Stimulated activated memory B cell treated with anti-CD40 and anti-IgM and Interleukin-4, amounts not matched to agents 10 μg/mL and 1 μg/mL and 100 μg/mL, for 72 hours (primary cell): Measurements from ENCODE around the gene TBC1D8.

Experiments
- ATAC-seq: fragments of 150-1000 bp; cut with Tn5 transposase; 2 replicates; pipeline ENCODE4 v1.10.0; 2021
- H3K27ac Mint-ChIP-seq: one replicate; pipeline ENCODE4 v1.8.0; 2022; ENCODE audit warnings: mild to moderate bottlenecking, mixed read lengths
- H3K27me3 Mint-ChIP-seq: one replicate; pipeline ENCODE4 v1.8.0; 2022; ENCODE audit warnings: mixed read lengths
- H3K36me3 Mint-ChIP-seq: one replicate; pipeline ENCODE4 v1.8.0; 2022; ENCODE audit warnings: mixed read lengths
- H3K4me1 Mint-ChIP-seq: one replicate; pipeline ENCODE4 v1.8.0; 2022; ENCODE audit warnings: mixed read lengths
- H3K4me3 Mint-ChIP-seq: one replicate; pipeline ENCODE4 v1.8.0; 2022; ENCODE audit warnings: mild to moderate bottlenecking, moderate library complexity, mixed read lengths
- H3K9me3 Mint-ChIP-seq: one replicate; pipeline ENCODE4 v1.8.0; 2022; ENCODE audit warnings: mixed read lengths

Gene TBC1D8

GRCh38 chr2:100975521-100975785 lies 175.7 kb downstream of the TBC1D8 start:
- H3K9me3 Mint-ChIP-seq, result no peaks in the 10 kb centered on the region
- ATAC-seq, result no peak
- H3K36me3 Mint-ChIP-seq, result no peaks in the 10 kb centered on the region
- no peak overlapping the region for H3K27ac Mint-ChIP-seq
- H3K4me1 Mint-ChIP-seq, result peaks cover 31% of the 10 kb centered on the region
- H3K4me3 Mint-ChIP-seq, result no peak overlapping the region
- peaks cover 33% of the 10 kb centered on the region for H3K27me3 Mint-ChIP-seq

GRCh38 chr2:100974712-100975520 lies 176.3 kb downstream of the TBC1D8 start:
- no peak overlapping the region for H3K4me3 Mint-ChIP-seq
- H3K27ac Mint-ChIP-seq, result no peak overlapping the region
- H3K9me3 Mint-ChIP-seq, result no peaks in the 10 kb centered on the region
- H3K27me3 Mint-ChIP-seq, result peaks cover 38% of the 10 kb centered on the region
- peaks cover 31% of the 10 kb centered on the region for H3K4me1 Mint-ChIP-seq
- no peak for ATAC-seq
- H3K36me3 Mint-ChIP-seq, result no peaks in the 10 kb centered on the region

GRCh38 chr2:100972452-100972851 lies 178.7 kb downstream of the TBC1D8 start:
- Mint-ChIP-seq H3K4me3 (no peak overlapping the region), H3K36me3 (no peaks in the 10 kb centered on the region), H3K27me3 (peaks cover 53% of the 10 kb centered on the region), H3K27ac (no peak overlapping the region), H3K9me3 (no peaks in the 10 kb centered on the region), H3K4me1 (peaks cover 14% of the 10 kb centered on the region)
- ATAC-seq, result no peak

- Mint-ChIP-seq H3K36me3 (no peaks in the 10 kb centered on the region), H3K4me3 (no peak overlapping the region), H3K9me3 (no peaks in the 10 kb centered on the region), H3K27me3 (peaks cover 53% of the 10 kb centered on the region), H3K4me1 (peaks cover 2% of the 10 kb centered on the region), H3K27ac (no peak overlapping the region)
- no peak for ATAC-seq
These were observed 180.0 kb downstream of the TBC1D8 start for GRCh38 chr2:100971221-100971620.

GRCh38 chr2:100969998-100970397 lies 181.2 kb downstream of the TBC1D8 start:
- Mint-ChIP-seq H3K4me3 (no peak overlapping the region), H3K27ac (no peak overlapping the region), H3K27me3 (peaks cover 53% of the 10 kb centered on the region), H3K4me1 (no peaks in the 10 kb centered on the region), H3K36me3 (no peaks in the 10 kb centered on the region), H3K9me3 (no peaks in the 10 kb centered on the region)
- no peak for ATAC-seq

GRCh38 chr2:100968146-100969145 lies 182.7 kb downstream of the TBC1D8 start:
- ATAC-seq, result no peak
- no peak overlapping the region for H3K4me3 Mint-ChIP-seq
- no peak overlapping the region for H3K27ac Mint-ChIP-seq
- H3K4me1 Mint-ChIP-seq, result no peaks in the 10 kb centered on the region
- H3K9me3 Mint-ChIP-seq, result no peaks in the 10 kb centered on the region
- H3K36me3 Mint-ChIP-seq, result no peaks in the 10 kb centered on the region
- H3K27me3 Mint-ChIP-seq, result peaks cover 44% of the 10 kb centered on the region

GRCh38 chr2:100967716-100968115 lies 183.5 kb downstream of the TBC1D8 start:
- H3K27me3 Mint-ChIP-seq, result peaks cover 41% of the 10 kb centered on the region
- no peak overlapping the region for H3K27ac Mint-ChIP-seq
- no peaks in the 10 kb centered on the region for H3K4me1 Mint-ChIP-seq
- ATAC-seq, result no peak
- no peaks in the 10 kb centered on the region for H3K36me3 Mint-ChIP-seq
- no peaks in the 10 kb centered on the region for H3K9me3 Mint-ChIP-seq
- H3K4me3 Mint-ChIP-seq, result no peak overlapping the region

GRCh38 chr2:100965596-100965995 lies 185.6 kb downstream of the TBC1D8 start:
- no peaks in the 10 kb centered on the region for H3K9me3 Mint-ChIP-seq
- H3K4me3 Mint-ChIP-seq, result no peak overlapping the region
- H3K36me3 Mint-ChIP-seq, result no peaks in the 10 kb centered on the region
- peaks cover 22% of the 10 kb centered on the region for H3K27me3 Mint-ChIP-seq
- H3K27ac Mint-ChIP-seq, result no peak overlapping the region
- ATAC-seq, result no peak
- H3K4me1 Mint-ChIP-seq, result no peaks in the 10 kb centered on the region

- Mint-ChIP-seq H3K4me3 (no peak overlapping the region), H3K9me3 (no peaks in the 10 kb centered on the region), H3K27me3 (peaks cover 13% of the 10 kb centered on the region), H3K36me3 (no peaks in the 10 kb centered on the region), H3K4me1 (no peaks in the 10 kb centered on the region), H3K27ac (no peak overlapping the region)
- ATAC-seq, result no peak
These were observed 186.5 kb downstream of the TBC1D8 start for GRCh38 chr2:100964681-100965169.

- no peak overlapping the region for H3K4me3 Mint-ChIP-seq
- H3K27ac Mint-ChIP-seq, result no peak overlapping the region
- no peak for ATAC-seq
- H3K36me3 Mint-ChIP-seq, result no peaks in the 10 kb centered on the region
- no peaks in the 10 kb centered on the region for H3K9me3 Mint-ChIP-seq
- no peaks in the 10 kb centered on the region for H3K4me1 Mint-ChIP-seq
- peaks cover 8% of the 10 kb centered on the region for H3K27me3 Mint-ChIP-seq
These were observed 187.0 kb downstream of the TBC1D8 start for GRCh38 chr2:100964222-100964621.

- no peak overlapping the region for H3K4me3 Mint-ChIP-seq
- peaks cover 7% of the 10 kb centered on the region for H3K27me3 Mint-ChIP-seq
- no peaks in the 10 kb centered on the region for H3K36me3 Mint-ChIP-seq
- peak; percentile 27 for ATAC-seq
- H3K9me3 Mint-ChIP-seq, result no peaks in the 10 kb centered on the region
- no peaks in the 10 kb centered on the region for H3K4me1 Mint-ChIP-seq
- H3K27ac Mint-ChIP-seq, result no peak overlapping the region
These were observed 188.2 kb downstream of the TBC1D8 start for GRCh38 chr2:100963026-100963375.

- H3K4me1 Mint-ChIP-seq, result no peaks in the 10 kb centered on the region
- H3K36me3 Mint-ChIP-seq, result no peaks in the 10 kb centered on the region
- no peak overlapping the region for H3K27ac Mint-ChIP-seq
- no peak overlapping the region for H3K4me3 Mint-ChIP-seq
- ATAC-seq, result no peak
- H3K27me3 Mint-ChIP-seq, result peaks cover 9% of the 10 kb centered on the region
- no peaks in the 10 kb centered on the region for H3K9me3 Mint-ChIP-seq
These were observed 188.7 kb downstream of the TBC1D8 start for GRCh38 chr2:100962366-100963025.

GRCh38 chr2:100960688-100961087 lies 190.5 kb downstream of the TBC1D8 start:
- no peak for ATAC-seq
- Mint-ChIP-seq H3K4me3 (no peak overlapping the region), H3K36me3 (no peaks in the 10 kb centered on the region), H3K9me3 (no peaks in the 10 kb centered on the region), H3K27ac (no peak overlapping the region), H3K4me1 (no peaks in the 10 kb centered on the region), H3K27me3 (peaks cover 24% of the 10 kb centered on the region)

- H3K4me3 Mint-ChIP-seq, result no peak overlapping the region
- H3K4me1 Mint-ChIP-seq, result no peaks in the 10 kb centered on the region
- no peaks in the 10 kb centered on the region for H3K9me3 Mint-ChIP-seq
- no peak for ATAC-seq
- peaks cover 28% of the 10 kb centered on the region for H3K27me3 Mint-ChIP-seq
- H3K27ac Mint-ChIP-seq, result no peak overlapping the region
- no peaks in the 10 kb centered on the region for H3K36me3 Mint-ChIP-seq
These were observed 191.8 kb downstream of the TBC1D8 start for GRCh38 chr2:100959225-100959880.
